Measurements from ENCODE around the gene KIF3A.

Gene KIF3A

GRCh38 chr5:132690156-132690555 lies 47.2 kb downstream of the KIF3A start:
- Histone ChIP-seq H3K27ac (ENCODE audit: low read depth, low read length, poor library complexity, severe bottlenecking) (no peak overlapping the region), H3K4me1 (ENCODE audit: insufficient read depth, low read length, severe bottlenecking) (peaks cover 19% of the 10 kb centered on the region), H2AFZ (ENCODE audit: low read length) (no peak overlapping the region), H3K4me3 (ENCODE audit: low read depth, low read length, poor library complexity, severe bottlenecking) (no peak overlapping the region), H3K9me3 (ENCODE audit: low read length) (no peaks in the 10 kb centered on the region), H3K36me3 (ENCODE audit: insufficient read depth, low read length) (no peaks in the 10 kb centered on the region), H3K9ac (ENCODE audit: low read length) (no peak overlapping the region), H3K27me3 (ENCODE audit: insufficient read depth, low read length) (no peaks in the 10 kb centered on the region), H3K79me2 (ENCODE audit: insufficient read depth, low read length) (no peaks in the 10 kb centered on the region), H3K4me2 (ENCODE audit: low read length) (no peak overlapping the region), H4K20me1 (ENCODE audit: insufficient read depth, low read length) (no peaks in the 10 kb centered on the region), H3K9me2 (ENCODE audit: low read depth, low read length) (no peaks in the 10 kb centered on the region), H3F3A (ENCODE audit: insufficient read depth, low read length) (no peaks in the 10 kb centered on the region)
- TF ChIP-seq CTCF (IDR thresholded peaks at IDR 0.05; ENCODE audit: low read length) (no peak), EZH2 (IDR thresholded peaks at IDR 0.05; ENCODE audit: borderline replicate concordance, low read length) (no peak)

- TF ChIP-seq CTCF (IDR thresholded peaks at IDR 0.05; ENCODE audit: low read length) (no peak), EZH2 (IDR thresholded peaks at IDR 0.05; ENCODE audit: borderline replicate concordance, low read length) (no peak)
- no peaks in the 10 kb centered on the region for H3K9me2 ChIP-seq (ENCODE audit: low read depth, low read length)
- no peaks in the 10 kb centered on the region for H3K27me3 ChIP-seq (ENCODE audit: insufficient read depth, low read length)
- H3K4me3 ChIP-seq (ENCODE audit: low read depth, low read length, poor library complexity, severe bottlenecking), result no peak overlapping the region
- H3K27ac ChIP-seq (ENCODE audit: low read depth, low read length, poor library complexity, severe bottlenecking), result no peak overlapping the region
- H4K20me1 ChIP-seq (ENCODE audit: insufficient read depth, low read length), result no peaks in the 10 kb centered on the region
- H3K4me2 ChIP-seq (ENCODE audit: low read length), result no peak overlapping the region
- no peaks in the 10 kb centered on the region for H3K79me2 ChIP-seq (ENCODE audit: insufficient read depth, low read length)
- H2AFZ ChIP-seq (ENCODE audit: low read length), result no peak overlapping the region
- H3K9ac ChIP-seq (ENCODE audit: low read length), result no peak overlapping the region
- no peaks in the 10 kb centered on the region for H3K36me3 ChIP-seq (ENCODE audit: insufficient read depth, low read length)
- peaks cover 21% of the 10 kb centered on the region for H3K4me1 ChIP-seq (ENCODE audit: insufficient read depth, low read length, severe bottlenecking)
- H3F3A ChIP-seq (ENCODE audit: insufficient read depth, low read length), result no peaks in the 10 kb centered on the region
- no peaks in the 10 kb centered on the region for H3K9me3 ChIP-seq (ENCODE audit: low read length)
These were observed 47.8 kb downstream of the KIF3A start for GRCh38 chr5:132689513-132689912.

GRCh38 chr5:132688536-132689339 lies 48.6 kb downstream of the KIF3A start:
- H3K4me1 ChIP-seq (ENCODE audit: insufficient read depth, low read length, severe bottlenecking), result peaks cover 21% of the 10 kb centered on the region
- no peak overlapping the region for H3K4me3 ChIP-seq (ENCODE audit: low read depth, low read length, poor library complexity, severe bottlenecking)
- TF ChIP-seq CTCF (IDR thresholded peaks at IDR 0.05; ENCODE audit: low read length) (no peak), EZH2 (IDR thresholded peaks at IDR 0.05; ENCODE audit: borderline replicate concordance, low read length) (no peak)
- H3K9me3 ChIP-seq (ENCODE audit: low read length), result no peaks in the 10 kb centered on the region
- H4K20me1 ChIP-seq (ENCODE audit: insufficient read depth, low read length), result no peaks in the 10 kb centered on the region
- no peaks in the 10 kb centered on the region for H3K9me2 ChIP-seq (ENCODE audit: low read depth, low read length)
- peak overlapping the region; percentile 7 for H3K27ac ChIP-seq (ENCODE audit: low read depth, low read length, poor library complexity, severe bottlenecking)
- H3F3A ChIP-seq (ENCODE audit: insufficient read depth, low read length), result no peaks in the 10 kb centered on the region
- H3K9ac ChIP-seq (ENCODE audit: low read length), result no peak overlapping the region
- no peak overlapping the region for H3K4me2 ChIP-seq (ENCODE audit: low read length)
- no peak overlapping the region for H2AFZ ChIP-seq (ENCODE audit: low read length)
- H3K36me3 ChIP-seq (ENCODE audit: insufficient read depth, low read length), result no peaks in the 10 kb centered on the region
- H3K79me2 ChIP-seq (ENCODE audit: insufficient read depth, low read length), result no peaks in the 10 kb centered on the region
- H3K27me3 ChIP-seq (ENCODE audit: insufficient read depth, low read length), result no peaks in the 10 kb centered on the region
